ENCODE measurements around the gene CARMIL3.

The CARMIL3 gene

DNA sequence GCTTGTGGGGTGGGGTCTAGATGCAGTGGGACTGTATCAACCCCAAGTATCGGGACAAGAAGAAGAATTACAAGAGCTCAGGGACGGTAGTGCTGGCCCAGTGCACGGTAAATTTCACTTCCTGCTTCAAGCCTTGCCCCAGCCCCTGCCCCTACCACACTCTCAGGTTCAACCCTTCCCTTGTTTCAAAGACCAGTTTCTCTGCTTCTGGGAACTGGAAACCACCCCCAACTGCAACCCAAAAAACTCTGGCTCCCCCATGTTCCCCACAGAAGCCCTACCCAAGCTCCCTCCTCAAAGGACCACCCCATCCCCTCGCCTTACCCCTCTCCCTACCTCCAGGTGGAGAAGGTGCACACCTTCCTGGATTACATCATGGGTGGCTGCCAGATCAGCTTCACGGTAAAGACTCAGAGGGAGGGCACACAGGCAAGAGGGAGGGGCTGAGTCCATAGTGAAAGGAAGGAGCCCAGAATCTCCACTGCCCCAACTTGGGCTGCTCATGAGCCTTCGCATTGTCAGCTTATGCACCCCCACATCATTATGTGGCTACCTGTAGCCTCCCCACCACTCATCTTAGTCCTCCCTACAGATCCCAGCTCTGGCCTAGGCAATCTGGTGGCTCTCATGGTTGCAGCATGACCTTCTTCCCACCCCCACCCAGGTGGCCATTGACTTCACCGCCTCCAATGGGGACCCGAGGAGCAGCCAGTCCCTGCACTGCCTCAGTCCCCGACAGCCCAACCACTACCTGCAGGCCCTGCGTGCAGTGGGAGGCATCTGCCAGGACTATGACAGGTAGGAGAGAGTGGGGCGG lies 23.9 kb downstream of the CARMIL3 start:
- no peak for DNase-seq (ENCODE audit: low read depth in 2 of 2)

DNA sequence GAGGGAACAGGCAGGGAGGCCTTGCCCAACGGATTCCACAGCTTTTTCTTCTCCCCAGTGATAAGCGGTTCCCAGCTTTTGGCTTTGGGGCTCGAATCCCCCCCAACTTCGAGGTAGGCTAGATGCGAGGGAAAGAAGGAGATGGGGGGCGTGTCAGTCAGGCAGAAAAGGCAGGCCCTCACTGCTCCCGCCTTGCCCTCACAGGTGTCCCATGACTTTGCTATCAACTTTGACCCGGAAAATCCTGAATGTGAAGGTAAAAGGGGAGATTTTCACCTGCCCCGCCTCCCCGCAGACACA lies 24.4 kb downstream of the CARMIL3 start:
- no peak for DNase-seq (ENCODE audit: low read depth in 2 of 2)

DNA sequence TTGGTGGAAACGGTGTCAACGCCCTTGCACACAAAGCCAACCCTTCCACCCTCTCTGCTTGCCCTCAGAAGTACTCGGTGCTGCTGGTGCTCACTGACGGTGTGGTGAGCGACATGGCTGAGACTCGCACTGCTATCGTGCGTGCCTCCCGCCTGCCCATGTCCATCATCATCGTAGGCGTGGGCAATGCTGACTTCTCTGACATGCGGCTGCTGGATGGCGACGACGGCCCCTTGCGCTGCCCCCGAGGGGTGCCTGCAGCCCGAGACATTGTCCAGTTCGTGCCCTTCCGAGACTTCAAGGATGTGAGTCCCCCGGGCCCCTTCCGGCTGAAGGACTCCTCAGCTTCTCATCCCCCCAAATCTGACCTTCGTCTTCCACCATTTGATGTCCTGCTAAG lies 25.3 kb downstream of the CARMIL3 start:
- DNase-seq (ENCODE audit: low read depth in 2 of 2) = no peak

DNA sequence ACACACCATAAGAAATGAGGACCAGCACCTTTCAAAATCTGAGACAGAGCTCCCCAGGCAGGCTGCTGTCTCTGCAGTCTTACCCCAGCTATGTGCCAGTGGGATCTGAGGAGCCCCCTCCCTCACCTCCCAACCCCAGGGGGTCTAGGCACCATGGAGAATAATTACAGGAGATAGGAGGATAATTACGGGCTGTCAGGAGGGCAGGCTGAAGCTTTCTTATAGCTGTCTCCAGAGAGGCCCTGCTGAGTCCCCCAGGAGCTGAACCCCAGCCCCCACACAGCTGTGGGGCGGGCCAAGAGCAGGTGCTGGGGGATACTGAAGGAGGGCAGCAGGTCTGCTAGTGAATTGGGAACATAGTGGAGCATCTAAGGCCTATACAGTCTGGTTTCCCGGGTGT lies 26.3 kb downstream of the CARMIL3 start:
- no peak for DNase-seq (ENCODE audit: low read depth in 2 of 2)

DNA sequence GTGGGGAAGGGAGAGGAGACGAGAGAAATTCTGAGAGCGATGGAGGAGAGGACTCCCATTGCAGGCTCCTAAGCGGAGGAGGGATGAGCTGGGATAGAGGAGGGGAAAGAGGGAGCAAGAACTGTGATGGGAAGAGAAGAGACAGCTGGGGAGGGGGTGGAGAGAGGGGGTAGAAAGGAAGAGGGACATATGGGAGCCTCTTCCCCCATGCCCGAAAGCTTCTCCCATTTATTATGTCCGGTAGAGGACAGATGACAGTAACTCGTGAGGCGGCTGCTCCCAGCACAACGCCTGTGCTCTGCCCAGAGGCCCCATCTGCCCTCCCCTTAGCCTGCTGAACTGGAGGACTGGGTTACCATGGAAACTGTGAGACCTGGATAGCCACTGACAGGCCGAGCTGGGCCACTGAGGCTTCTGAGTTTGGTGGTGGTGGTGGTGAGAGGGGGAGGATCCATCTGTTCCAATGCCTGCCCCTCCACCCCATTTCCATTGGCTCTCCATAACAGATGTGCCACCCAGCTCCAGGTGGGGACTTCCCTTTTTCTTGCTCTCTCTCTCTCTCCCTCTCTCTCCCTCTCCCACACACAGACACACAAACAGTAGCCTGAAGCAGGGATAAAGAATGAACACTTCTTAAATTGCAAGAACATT lies 27.8 kb downstream of the CARMIL3 start:
- DNase-seq (ENCODE audit: low read depth in 2 of 2) = no peak

DNA sequence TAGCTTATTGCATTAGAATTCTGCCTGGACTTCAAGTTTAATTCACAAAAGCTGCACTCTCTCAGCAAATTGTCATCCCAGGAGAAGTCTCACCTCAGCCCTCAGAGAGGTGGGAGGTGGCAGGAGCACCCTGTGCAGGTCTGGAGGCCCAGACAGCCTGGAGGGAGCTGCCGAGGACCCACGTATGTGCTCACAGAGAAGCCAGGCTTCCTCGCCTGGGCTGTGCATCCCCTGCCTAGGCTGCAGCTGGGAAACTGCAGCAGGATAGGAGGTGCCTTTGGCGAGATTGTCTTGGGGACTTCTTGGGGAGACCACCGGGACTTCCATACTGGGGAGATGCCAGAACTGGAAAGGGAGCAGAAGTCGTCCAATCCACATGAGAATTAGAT lies 28.3 kb downstream of the CARMIL3 start:
- no peak for DNase-seq (ENCODE audit: low read depth in 2 of 2)

DNA sequence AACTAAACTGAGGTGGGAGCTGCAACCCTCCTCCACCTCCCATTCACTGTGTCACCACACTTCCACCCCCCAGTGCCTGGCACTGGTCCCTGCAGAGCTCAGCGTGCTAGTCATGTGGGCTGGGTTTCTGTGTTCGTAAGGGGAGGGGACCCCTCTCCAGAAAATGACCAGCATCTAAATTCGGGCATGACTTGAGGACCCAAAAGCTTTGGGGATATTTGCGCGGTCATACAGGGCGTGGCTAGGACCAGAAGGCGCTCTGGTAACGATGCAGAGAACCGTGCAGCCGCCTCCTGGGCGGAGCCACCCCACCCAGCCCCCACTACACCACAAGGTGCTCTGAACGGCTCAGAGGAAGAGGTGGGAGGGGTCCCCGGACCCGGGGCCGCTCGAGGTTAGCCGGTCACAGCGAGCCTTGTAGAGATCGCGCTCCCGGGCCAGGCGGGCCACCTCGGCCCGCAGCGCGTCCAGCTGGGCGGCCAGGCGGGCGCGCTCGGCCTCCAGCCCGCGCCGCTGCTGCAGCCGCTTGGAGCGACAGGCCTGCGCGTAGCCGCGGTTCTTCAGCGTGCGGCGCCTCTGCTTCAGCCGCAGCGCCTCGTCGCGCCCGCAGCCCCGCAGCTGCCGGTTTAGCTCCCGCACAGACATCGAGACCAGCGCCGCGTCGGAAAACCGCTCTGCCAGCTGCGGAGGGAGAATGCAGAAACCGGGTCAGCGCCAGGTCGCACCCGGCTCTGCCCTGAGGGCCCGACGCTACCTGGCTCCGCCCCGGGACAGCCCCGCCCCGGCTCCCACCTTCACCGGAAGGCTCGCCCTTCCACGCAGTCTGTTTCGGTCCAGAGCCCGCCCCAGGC lies 29.3 kb downstream of the CARMIL3 start:
- peak; percentile 58 to 62 for DNase-seq (ENCODE audit: low read depth in 2 of 2)

DNA sequence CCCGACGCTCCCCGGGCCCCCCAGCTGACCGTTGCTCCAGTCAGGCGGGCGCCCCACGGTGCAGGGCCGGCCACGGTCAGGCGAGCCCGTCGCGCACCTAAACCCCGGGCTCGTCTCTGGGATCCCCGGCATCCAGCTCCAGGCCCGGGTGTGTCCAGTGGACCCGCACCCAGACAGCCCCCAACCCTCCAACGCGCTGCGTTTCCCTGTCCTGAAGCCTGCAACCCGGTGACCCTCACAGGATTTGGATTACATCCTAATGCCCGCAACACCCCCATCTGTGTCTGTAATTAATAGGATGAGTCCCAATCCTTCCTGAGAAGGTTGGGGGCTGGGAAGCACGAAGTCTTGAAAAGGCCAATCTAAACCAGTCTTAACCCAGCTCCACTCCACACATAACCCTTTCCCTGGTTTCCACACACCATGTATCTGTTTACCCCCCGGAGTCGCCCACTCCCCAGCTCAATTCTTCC lies 30.0 kb downstream of the CARMIL3 start:
- no peak for DNase-seq (ENCODE audit: low read depth in 2 of 2)

DNA sequence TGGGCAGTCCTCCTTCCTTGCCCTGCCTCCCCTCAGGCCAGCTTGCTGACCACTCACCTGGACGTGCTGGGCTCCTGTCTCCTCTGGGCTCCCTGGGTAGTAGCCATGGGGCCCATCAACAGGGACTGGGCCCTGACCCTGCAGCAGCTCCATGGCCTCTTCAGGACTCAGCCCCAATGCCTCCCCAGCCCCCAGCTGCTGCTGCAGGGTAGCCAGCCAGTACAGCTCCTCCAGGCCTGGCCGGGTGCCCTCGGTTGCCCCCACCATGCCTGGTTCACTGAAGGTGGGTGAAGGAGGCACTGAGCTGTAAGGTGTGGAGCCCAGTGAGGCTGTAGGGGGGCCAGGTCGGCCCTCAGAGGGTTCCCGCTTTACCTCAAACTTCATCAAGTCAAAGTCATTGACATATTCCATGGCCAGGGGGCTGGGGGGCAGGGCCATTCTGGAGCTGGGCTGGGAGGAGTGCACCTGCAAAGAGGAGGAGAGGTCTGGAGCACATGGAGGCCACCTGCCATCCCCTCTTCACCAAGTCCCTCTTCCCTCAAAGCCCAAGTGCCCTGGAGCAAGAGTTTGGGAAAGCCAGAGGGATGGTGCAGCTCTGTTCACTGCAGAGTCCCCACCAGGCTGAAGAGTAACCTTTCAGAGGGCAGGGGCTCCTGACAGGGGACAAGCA lies 30.7 kb downstream of the CARMIL3 start:
- DNase-seq (ENCODE audit: low read depth in 2 of 2) = no peak

DNA sequence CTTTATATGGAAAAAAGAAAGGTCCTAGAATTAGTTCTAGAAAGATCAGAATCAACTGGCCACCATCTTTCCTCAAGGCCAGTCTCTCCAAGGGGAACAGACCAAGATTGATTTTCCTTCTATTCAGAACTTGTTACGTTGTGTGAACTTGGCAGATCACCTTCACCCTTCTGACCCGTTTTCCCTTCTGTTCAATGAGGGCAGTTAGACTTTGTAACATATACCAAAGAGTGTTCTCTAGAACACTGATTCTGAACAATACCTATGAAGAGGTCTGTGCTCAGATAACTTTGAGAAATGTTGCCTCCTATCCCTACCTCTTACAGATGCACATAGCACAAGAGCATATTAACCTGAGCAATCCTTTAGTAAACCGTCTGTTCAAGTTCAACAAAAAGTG lies 31.7 kb downstream of the CARMIL3 start:
- DNase-seq (ENCODE audit: low read depth in 2 of 2) = no peak

DNA sequence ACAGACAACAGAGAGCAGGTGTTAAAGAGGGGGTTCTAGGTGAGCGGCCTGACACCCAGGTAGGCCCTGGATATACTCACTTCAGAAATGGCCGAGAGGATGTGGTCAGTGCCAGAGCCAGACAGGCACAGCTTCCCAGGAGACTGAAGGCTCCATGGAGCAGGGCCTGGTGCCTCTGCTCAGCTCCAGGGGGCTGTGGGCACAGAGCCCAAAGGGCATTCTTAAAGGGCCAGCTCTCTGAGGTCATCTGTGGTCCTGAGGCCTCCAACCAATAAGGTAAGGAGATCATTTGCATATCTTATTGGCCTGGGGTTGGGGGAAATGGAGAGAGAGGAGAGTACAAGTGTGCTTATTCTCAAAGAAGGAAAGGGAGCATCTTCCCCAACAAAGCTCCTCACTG lies 32.6 kb downstream of the CARMIL3 start:
- no peak for DNase-seq (ENCODE audit: low read depth in 2 of 2)

DNA sequence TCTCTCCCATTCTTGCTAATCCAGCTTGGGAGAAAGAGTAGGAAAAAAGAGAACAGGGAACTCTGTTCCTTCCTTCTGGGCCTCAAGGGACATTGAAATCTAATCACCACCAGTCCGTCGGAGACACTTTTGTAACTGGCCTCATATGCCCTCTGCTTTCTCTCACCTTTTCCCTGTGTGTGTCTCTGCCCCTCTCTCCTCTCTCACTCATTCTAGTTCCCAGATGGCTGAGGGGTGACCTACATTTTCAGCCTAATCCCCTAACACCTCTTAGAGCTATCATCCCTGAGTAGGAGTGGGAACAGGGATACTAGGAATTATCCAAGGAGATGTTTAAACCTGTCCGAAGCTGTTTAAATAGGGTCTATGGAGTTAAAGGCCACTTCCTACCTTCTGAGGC lies 33.4 kb downstream of the CARMIL3 start:
- no peak for DNase-seq (ENCODE audit: low read depth in 2 of 2)

DNA sequence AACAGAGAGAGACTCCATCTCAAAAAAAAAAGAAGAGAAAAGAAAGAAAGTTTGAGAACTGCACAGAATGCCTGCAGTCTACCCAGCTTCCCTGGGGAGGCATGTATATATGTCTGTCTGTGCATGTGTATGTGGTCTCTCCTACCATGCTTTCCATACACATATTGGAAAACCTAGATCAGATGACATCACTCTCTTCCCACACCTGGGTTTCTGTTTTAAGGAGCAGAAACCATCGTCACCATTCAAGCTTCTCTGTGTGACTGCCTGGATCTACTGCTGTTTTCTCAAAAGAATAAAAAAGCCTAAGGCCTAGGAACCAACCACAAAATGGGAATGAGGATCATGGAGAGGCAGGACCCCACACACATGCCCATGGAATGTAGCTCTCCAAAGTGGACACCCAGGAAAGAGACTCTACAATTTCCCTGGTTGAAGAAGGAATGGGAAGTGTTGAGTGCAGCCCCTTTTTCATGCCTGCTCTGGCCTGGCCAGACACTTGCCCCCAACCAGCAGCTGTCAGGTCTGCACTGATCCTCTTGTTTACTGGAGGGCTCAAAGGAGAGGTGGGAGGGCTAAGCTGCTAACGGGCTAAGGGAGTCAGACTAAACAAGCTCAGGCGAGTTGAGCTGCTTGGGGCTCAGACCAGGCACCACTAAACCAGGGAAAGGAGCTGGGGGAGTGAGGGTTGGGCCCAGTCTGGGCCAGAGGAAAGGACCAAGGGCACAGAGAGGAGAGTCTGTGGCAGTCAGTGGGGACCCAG lies 34.6 kb downstream of the CARMIL3 start:
- no peak for DNase-seq (ENCODE audit: low read depth in 2 of 2)

DNA sequence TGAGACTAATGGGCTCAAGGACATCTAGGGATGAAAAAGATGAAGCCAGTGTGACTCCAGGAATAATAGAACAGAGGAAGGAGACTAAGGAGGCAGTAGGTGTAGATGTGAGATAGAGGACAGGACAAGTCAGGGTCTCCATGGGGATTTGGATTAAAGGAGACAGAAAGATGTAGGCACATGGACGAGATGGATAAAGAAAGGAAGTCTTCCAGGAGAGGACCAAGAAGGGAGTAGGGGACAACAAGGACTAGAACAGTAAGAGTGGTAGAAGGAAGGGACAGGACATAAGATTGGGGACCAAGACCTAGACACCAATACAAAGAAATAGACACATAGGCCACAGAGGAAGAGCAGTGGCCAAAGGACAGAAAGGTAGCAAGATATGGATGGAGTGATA lies 35.2 kb downstream of the CARMIL3 start:
- DNase-seq (ENCODE audit: low read depth in 2 of 2) = no peak

DNA sequence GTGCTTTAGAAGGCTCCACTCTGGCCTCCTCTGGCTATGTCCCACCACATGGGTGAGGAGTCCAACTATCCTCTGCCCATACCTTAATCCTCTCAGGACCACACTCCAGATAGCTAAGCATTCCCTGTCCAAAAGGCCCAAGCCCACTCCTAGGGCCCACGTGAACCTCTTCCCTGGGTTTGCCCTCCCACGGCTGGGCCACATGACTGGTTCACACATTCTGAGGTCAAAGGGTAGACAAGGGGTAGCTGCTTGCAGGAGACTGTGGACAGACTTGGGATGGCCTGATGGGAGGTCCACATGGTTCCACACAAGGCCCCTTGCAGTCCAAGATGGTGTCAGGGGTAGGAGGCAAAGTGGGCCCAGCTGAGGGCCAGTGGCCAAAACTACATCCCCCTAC lies 36.3 kb downstream of the CARMIL3 start:
- DNase-seq (ENCODE audit: low read depth in 2 of 2) = no peak

DNA sequence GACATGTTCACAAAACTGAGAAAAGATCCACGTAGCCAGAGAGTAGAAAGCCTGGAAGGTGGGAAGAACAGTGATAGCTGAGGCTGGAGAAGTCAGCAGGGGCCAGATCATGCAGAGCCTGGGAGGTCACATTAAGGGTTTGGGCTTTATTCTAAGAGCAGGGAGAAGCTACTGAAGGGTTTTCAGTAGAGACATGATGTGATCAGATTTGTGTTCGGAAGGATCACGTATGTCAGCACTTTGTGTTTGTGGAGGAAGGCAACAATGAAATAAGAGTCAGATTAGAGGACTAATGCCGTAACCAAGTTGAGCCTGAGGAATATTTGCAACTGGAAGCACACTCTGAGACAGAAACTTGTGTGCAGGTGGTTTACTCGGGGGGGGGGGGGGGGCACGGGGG lies 38.1 kb downstream of the CARMIL3 start:
- DNase-seq (ENCODE audit: low read depth in 2 of 2) = no peak

DNA sequence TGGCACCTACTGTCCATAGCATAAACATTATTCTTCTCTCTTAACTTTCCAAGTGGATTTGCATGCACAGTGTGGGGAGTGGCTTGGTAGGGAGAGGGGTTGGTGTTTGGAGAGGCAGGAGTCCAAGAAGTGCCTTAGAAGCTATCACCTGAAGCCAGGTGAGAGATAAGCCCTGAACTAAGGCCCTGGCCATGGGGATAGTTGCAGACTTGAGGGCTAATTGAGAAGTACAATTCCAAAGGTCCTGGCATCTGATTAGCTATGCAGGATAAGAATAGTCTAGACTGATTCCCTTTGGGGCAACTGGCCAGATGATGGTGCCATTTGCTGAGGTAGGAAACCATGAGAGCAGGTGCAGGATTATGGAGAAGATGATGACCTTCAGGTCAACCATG lies 40.3 kb downstream of the CARMIL3 start:
- DNase-seq (ENCODE audit: low read depth in 2 of 2) = no peak

DNA sequence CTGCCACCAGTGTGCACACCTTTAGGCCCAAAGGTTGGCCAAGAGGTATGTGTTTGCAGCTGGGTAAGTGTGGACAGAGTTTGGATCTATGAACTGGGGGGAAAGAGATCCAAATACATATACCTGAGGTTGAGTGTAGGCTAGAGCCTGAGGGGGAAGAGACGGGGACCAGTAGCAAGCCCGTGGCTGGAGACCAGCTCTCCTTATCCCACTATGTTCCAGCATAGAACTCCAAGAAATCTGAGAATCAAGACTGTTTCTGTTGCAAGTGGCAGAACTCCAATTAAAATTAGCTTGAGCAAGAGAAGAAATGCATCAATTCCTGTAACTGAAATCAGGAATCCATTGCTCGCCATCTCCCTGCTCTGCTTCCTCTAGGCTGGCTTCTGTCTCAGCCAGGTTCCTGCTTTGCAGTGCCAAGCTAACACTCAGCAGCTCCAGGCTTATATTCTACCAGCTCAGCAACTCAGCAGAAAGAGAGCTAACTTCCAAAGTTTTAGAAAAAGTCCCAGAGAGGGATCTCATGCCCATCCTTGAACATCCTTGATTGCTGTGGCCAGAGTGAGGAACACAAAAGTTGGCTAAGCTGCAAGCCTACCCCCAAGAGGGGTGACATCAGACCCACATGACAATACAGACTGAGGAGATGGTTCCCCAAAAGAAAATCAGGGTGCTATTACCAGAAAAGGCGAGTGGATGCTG lies 40.8 kb downstream of the CARMIL3 start:
- no peak for DNase-seq (ENCODE audit: low read depth in 2 of 2)

DNA sequence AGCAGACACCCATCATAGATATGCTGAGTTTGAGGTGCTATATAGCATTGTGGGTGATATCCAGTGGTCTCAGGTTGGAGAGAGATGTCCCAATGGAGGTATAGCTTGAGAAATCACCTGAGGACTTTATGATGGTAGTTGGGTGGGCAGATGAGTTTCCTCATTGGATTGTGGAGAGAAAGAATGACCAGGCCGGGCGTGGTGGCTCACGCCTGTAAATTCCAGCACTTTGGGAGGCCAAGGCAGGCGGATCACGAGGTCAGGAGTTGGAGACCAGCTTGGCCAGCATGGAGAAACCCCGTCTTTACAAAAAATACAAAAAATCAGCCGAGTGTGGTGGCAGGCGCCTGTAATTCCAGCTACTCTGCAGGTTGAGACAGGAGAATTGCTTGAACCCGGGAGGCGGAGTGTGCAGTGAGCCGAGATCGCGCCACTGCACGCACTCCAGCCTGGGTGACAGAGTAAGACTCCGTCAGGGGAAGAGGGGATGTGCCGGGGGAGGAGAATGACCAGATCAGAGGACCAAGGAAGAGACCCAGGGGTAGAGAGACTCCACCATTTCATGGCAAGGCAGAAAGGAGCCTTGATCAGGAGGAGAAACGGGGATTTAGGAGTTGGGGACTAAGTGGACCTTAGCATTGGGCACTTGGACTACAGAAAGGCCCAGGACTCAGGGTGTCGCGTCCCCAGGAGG lies 41.5 kb downstream of the CARMIL3 start:
- DNase-seq (ENCODE audit: low read depth in 2 of 2) = no peak
